AG04449 (cell line): ENCODE data around the gene PPFIBP1.

Experiments
- CTCF ChIA-PET: fragments of 350-600 bp; formaldehyde crosslinking; extraction: SDS; loops from one replicate; lab custom pipeline; 2021; ENCODE audit warnings: antibody characterized with exemption; lab: Yijun Ruan, JAX
- POLR2A ChIA-PET: fragments of 400-600, 350-600 bp; formaldehyde crosslinking; extraction: SDS; loops from one replicate; lab custom pipeline; 2020; ENCODE audit warnings: antibody characterized with exemption, inconsistent platforms; lab: Yijun Ruan, JAX
- DNase-seq: peaks from one replicate; pipeline ENCODE4 v3.0.0-alpha.2; 2010; ENCODE audit warnings: low read depth, low spot score
- H3K4me3 ChIP-seq: 2 replicates; pipeline ENCODE4 v1.5.1; 2011; ENCODE audit warnings: low read depth, mild to moderate bottlenecking, control low read depth, low read length
- CTCF ChIP-seq: IDR thresholded peaks from one replicate; pipeline ENCODE4 v1.5.1; 2011; ENCODE audit warnings: mild to moderate bottlenecking, moderate library complexity, low read length, control low read depth, inconsistent platforms; ENCODE audit not compliant: insufficient read depth; ENCODE audit errors: missing control alignments

The PPFIBP1 gene

GRCh38 chr12:27709932-27710591 lies 186.1 kb downstream of the PPFIBP1 start:
- no peak for TF ChIP-seq CTCF
- peak overlapping the region; percentile 100 for H3K4me3 ChIP-seq
- CTCF ChIA-PET = interaction anchor here (1.2 kb wide), 1 partner anchor 57 kb away, joined by 3 read pairs; no protein-coding TSS in a partner anchor
- peak; percentile 12 for DNase-seq
- POLR2A ChIA-PET = interaction anchor here (0.7 kb wide), 1 partner anchor 69 kb away, joined by 4 read pairs; no protein-coding TSS in a partner anchor

- H3K4me3 ChIP-seq = peak within 1 kb of the TSS; percentile 100
- POLR2A ChIA-PET = no interaction called here
- DNase-seq = peak; percentile 63
- CTCF ChIA-PET = interaction anchor here (1.2 to 1.3 kb wide), 2 partner anchors 22 to 58 kb away, joined by 3 to 4 read pairs; no protein-coding TSS in a partner anchor
- TF ChIP-seq CTCF = no peak
Observed at GRCh38 chr12:27710592-27711316, 186.7 kb downstream of the PPFIBP1 start, which contains the start of gene MRPS35. Gene MRPS35 (plus strand): TSS chr12:27710832. CDS start chr12:27710844, 12 bp downstream.

GRCh38 chr12:27711317-27711682 lies 187.3 kb downstream of the PPFIBP1 start:
- DNase-seq = no peak
- H3K4me3 ChIP-seq = peak overlapping the region; percentile 100
- CTCF ChIA-PET = interaction anchor here (1.3 kb wide), 1 partner anchor 22 kb away, joined by 4 read pairs; no protein-coding TSS in a partner anchor
- TF ChIP-seq CTCF = no peak
- POLR2A ChIA-PET = no interaction called here

- no peak overlapping the region; the same call in 1 of the 2 replicates for H3K4me3 ChIP-seq
- POLR2A ChIA-PET = no interaction called here
- TF ChIP-seq CTCF = no peak
- no peak for DNase-seq
- CTCF ChIA-PET = interaction anchor here (1.3 kb wide), 1 partner anchor 21 kb away, joined by 4 read pairs; no protein-coding TSS in a partner anchor
Observed at GRCh38 chr12:27711967-27712366, 188.0 kb downstream of the PPFIBP1 start.

GRCh38 chr12:27723212-27723611 lies 199.2 kb downstream of the PPFIBP1 start:
- DNase-seq = no peak
- ChIA-PET CTCF (interaction anchor here (0.8 to 1.1 kb wide), 2 partner anchors 9 to 10 kb away, joined by 3 to 6 read pairs; no protein-coding TSS in a partner anchor), POLR2A (no interaction called here)
- TF ChIP-seq CTCF = no peak
- no peak overlapping the region for H3K4me3 ChIP-seq

GRCh38 chr12:27730097-27730588 lies 206.1 kb downstream of the PPFIBP1 start:
- CTCF ChIA-PET = no interaction called here
- TF ChIP-seq CTCF = no peak
- no peak for DNase-seq
- POLR2A ChIA-PET = no interaction called here
- no peak overlapping the region for H3K4me3 ChIP-seq
